H9 (cell line): ENCODE measurements around the gene SNPH. TPM values are rescaled to one million over a fixed set of nuclear protein-coding genes. Genes with fewer than 3 reads are reported as not detected.
"Not testable (repeated sequence)": the region's sequence is repeated elsewhere in the genome, so short reads cannot be mapped to it uniquely, and the experiment has no call there.

Experiments used
- DNase-seq: peaks from one replicate; pipeline ENCODE4 v3.0.0-alpha.2; 2017
- H2AFZ ChIP-seq: one replicate; pipeline ENCODE4 v1.6.1; 2013; ENCODE audit warnings: mild to moderate bottlenecking, low read length, control low read depth, moderate library complexity
- H2AK5ac ChIP-seq: 2 replicates; pipeline ENCODE4 v1.6.1; 2013; ENCODE audit warnings: low read length, control low read depth, mixed read lengths; ENCODE audit not compliant: insufficient read length
- H2BK120ac ChIP-seq: one replicate; pipeline ENCODE4 v1.6.1; 2013; ENCODE audit warnings: low read depth, mild to moderate bottlenecking, low read length, control low read depth, inconsistent platforms; ENCODE audit not compliant: poor library complexity, severe bottlenecking
- H2BK12ac ChIP-seq: 2 replicates; pipeline ENCODE4 v1.6.1; 2013; ENCODE audit warnings: low read length, control low read depth, mixed read lengths, low read depth; ENCODE audit not compliant: insufficient read length
- H2BK15ac ChIP-seq: 2 replicates; pipeline ENCODE4 v1.6.1; 2013; ENCODE audit warnings: low read depth, low read length, control low read depth
- H2BK20ac ChIP-seq: one replicate; pipeline ENCODE4 v1.6.1; 2013; ENCODE audit warnings: low read depth, mild to moderate bottlenecking, low read length, control low read depth, inconsistent platforms; ENCODE audit not compliant: poor library complexity, severe bottlenecking
- H2BK5ac ChIP-seq: 2 replicates; pipeline ENCODE4 v1.6.1; 2013; ENCODE audit warnings: low read length, control low read depth, mixed read lengths; ENCODE audit not compliant: insufficient read length
- H3K14ac ChIP-seq: 2 replicates; pipeline ENCODE4 v1.6.1; 2013; ENCODE audit warnings: low read length, control low read depth; ENCODE audit not compliant: insufficient read depth
- H3K18ac ChIP-seq: 2 replicates; pipeline ENCODE4 v1.6.1; 2013; ENCODE audit warnings: low read depth, mild to moderate bottlenecking, mixed read lengths, low read length, control low read depth; ENCODE audit not compliant: insufficient read length
- H3K23ac ChIP-seq: 2 replicates; pipeline ENCODE4 v1.6.1; 2013; ENCODE audit warnings: low read length, control low read depth, mixed read lengths, low read depth; ENCODE audit not compliant: insufficient read length
- H3K23me2 ChIP-seq: 2 replicates; pipeline ENCODE4 v1.6.1; 2013; ENCODE audit warnings: low read depth, mild to moderate bottlenecking, mixed read lengths, low read length, control low read depth; ENCODE audit not compliant: insufficient read length, poor library complexity, severe bottlenecking
- H3K27ac ChIP-seq: 2 replicates; pipeline ENCODE4 v1.5.1; 2013; ENCODE audit warnings: low read length, control low read depth, mixed read lengths, low read depth; ENCODE audit not compliant: insufficient read length
- H3K27me3 ChIP-seq: 2 replicates; pipeline ENCODE4 v1.6.1; 2013; ENCODE audit warnings: low read length, control low read depth, inconsistent platforms; ENCODE audit not compliant: insufficient read depth
- H3K4ac ChIP-seq: 2 replicates; pipeline ENCODE4 v1.6.1; 2013; ENCODE audit warnings: low read depth, mild to moderate bottlenecking, control low read depth, inconsistent platforms, low read length, moderate library complexity
- H3K4me1 ChIP-seq: 2 replicates; pipeline ENCODE4 v1.6.1; 2013; ENCODE audit warnings: low read length, control low read depth, inconsistent platforms; ENCODE audit not compliant: insufficient read depth
- H3K4me2 ChIP-seq: 2 replicates; pipeline ENCODE4 v1.6.1; 2013; ENCODE audit warnings: low read length, control low read depth, mixed read lengths; ENCODE audit not compliant: insufficient read length, insufficient read depth
- H3K56ac ChIP-seq: 2 replicates; pipeline ENCODE4 v1.6.1; 2013; ENCODE audit warnings: low read depth, mild to moderate bottlenecking, mixed read lengths, low read length, control low read depth; ENCODE audit not compliant: insufficient read length
- H3K79me1 ChIP-seq: 2 replicates; pipeline ENCODE4 v1.6.1; 2013; ENCODE audit warnings: low read depth, mild to moderate bottlenecking, moderate library complexity, low read length, control low read depth, inconsistent platforms; ENCODE audit not compliant: insufficient read depth, poor library complexity, severe bottlenecking
- H3K79me2 ChIP-seq: 2 replicates; pipeline ENCODE4 v1.6.1; 2013; ENCODE audit warnings: low read length, control low read depth, inconsistent platforms; ENCODE audit not compliant: insufficient read depth
- H3K9ac ChIP-seq: 2 replicates; pipeline ENCODE4 v1.6.1; 2013; ENCODE audit warnings: low read length, control low read depth, mixed read lengths; ENCODE audit not compliant: insufficient read length; ENCODE audit errors: extremely low read depth
- H3K9me3 ChIP-seq: one replicate; pipeline ENCODE4 v1.6.1; 2013; ENCODE audit warnings: low read depth, low read length, inconsistent platforms; ENCODE audit not compliant: control insufficient read depth
- H3T11ph ChIP-seq: one replicate; pipeline ENCODE4 v1.6.1; 2013; ENCODE audit warnings: mild to moderate bottlenecking, low read length, control low read depth, inconsistent platforms
- H4K20me1 ChIP-seq: one replicate; pipeline ENCODE4 v1.6.1; 2013; ENCODE audit not compliant: control insufficient read depth, insufficient read length, insufficient read depth
- H4K5ac ChIP-seq: 2 replicates; pipeline ENCODE4 v1.6.1; 2013; ENCODE audit warnings: low read depth, mild to moderate bottlenecking, mixed read lengths, low read length, control low read depth; ENCODE audit not compliant: insufficient read length
- H4K8ac ChIP-seq: replicated peaks from 2 replicates; pipeline ENCODE4 v1.6.1; 2013; ENCODE audit warnings: low read length, control low read depth, mixed read lengths, low read depth; ENCODE audit not compliant: insufficient read length
- H4K91ac ChIP-seq: 2 replicates; pipeline ENCODE4 v1.6.1; 2013; ENCODE audit warnings: low read depth, mild to moderate bottlenecking, moderate library complexity, mixed read lengths, low read length, control low read depth; ENCODE audit not compliant: insufficient read length
- H3K27ac Mint-ChIP-seq, 3 experiments: 2 replicates in 2 of 3; 3 replicates in 1 of 3; pipeline ENCODE4 v1.8.0; 2020 to 2021; ENCODE audit warnings: mixed read lengths in 3 of 3, mild to moderate bottlenecking in 1 of 3, moderate library complexity in 1 of 3
- H3K27me3 Mint-ChIP-seq: 2 replicates; pipeline ENCODE4 v1.8.0; 2021; ENCODE audit warnings: low read depth, mild to moderate bottlenecking, moderate library complexity, mixed read lengths
- H3K36me3 Mint-ChIP-seq, 3 experiments: 2 replicates in 2 of 3; 3 replicates in 1 of 3; pipeline ENCODE4 v1.8.0; 2020 to 2021; ENCODE audit warnings: low read depth in 3 of 3, mixed read lengths in 3 of 3; ENCODE audit not compliant: insufficient read depth in 1 of 3
- H3K4me1 Mint-ChIP-seq, 2 experiments: 2 replicates each; pipeline ENCODE4 v1.8.0; 2020; ENCODE audit warnings: mixed read lengths in 2 of 2
- H3K4me3 Mint-ChIP-seq, 2 experiments: 2 replicates in 1 of 2; 3 replicates in 1 of 2; pipeline ENCODE4 v1.8.0; 2020 to 2021; ENCODE audit warnings: mild to moderate bottlenecking in 2 of 2, mixed read lengths in 2 of 2, moderate library complexity in 1 of 2
- H3K9me3 Mint-ChIP-seq, 2 experiments: 2 replicates in 1 of 2; 3 replicates in 1 of 2; pipeline ENCODE4 v1.8.0; 2020; ENCODE audit warnings: mild to moderate bottlenecking in 2 of 2, mixed read lengths in 2 of 2, moderate library complexity in 1 of 2
- CTCF ChIP-seq: fragments of 200-600 bp; sonication (generic); conservative IDR thresholded peaks from 3 replicates; pipeline ENCODE4 v1.8.0; 2021; ENCODE audit warnings: antibody characterized with exemption, mild to moderate bottlenecking
- WGBS: extraction: QIAGEN DNeasy Blood & Tissue Kit; methylation state at CpG from one replicate; pipeline ENCODE4 v1.1.7; 2013; ENCODE audit warnings: missing lambda C conversion rate, low lambda C conversion rate, mixed read lengths; ENCODE audit not compliant: insufficient read length; ENCODE audit errors: extremely low coverage; 5-methylcytosine and 5-hydroxymethylcytosine counted together
- total RNA-seq: library from RNA; stranded (reverse); gene quantifications from 2 replicates; pipeline ENCODE4 v1.2.1, GENCODE V29; 2021

The SNPH gene
- total RNA-seq, 1 experiment from 2014 or later = 1.8 TPM

GRCh38 chr20:1343446-1344124 is 77.5 kb downstream of the SNPH start:
- H3K4me2 ChIP-seq, H3K27ac ChIP-seq, H3K14ac ChIP-seq, H4K91ac ChIP-seq, H3K79me2 ChIP-seq, H3K4me1 Mint-ChIP-seq, H3K4me3 Mint-ChIP-seq, H2BK5ac ChIP-seq, H2AK5ac ChIP-seq, H3K9ac ChIP-seq, H2BK120ac ChIP-seq, H3K18ac ChIP-seq, H4K8ac ChIP-seq, H4K5ac ChIP-seq, H2BK20ac ChIP-seq, H2BK12ac ChIP-seq, H3K56ac ChIP-seq, H4K20me1 ChIP-seq, H3K23me2 ChIP-seq, H3T11ph ChIP-seq, DNase-seq, H3K79me1 ChIP-seq, H2BK15ac ChIP-seq, H3K27me3 Mint-ChIP-seq, H3K27ac Mint-ChIP-seq, H3K23ac ChIP-seq, H3K4me1 ChIP-seq, H3K27me3 ChIP-seq, H2AFZ ChIP-seq, H3K9me3 ChIP-seq, H3K4ac ChIP-seq: not testable (repeated sequence)
- Mint-ChIP-seq H3K36me3 (peaks cover 0 to 17% (median 11%) of the 10 kb centered on the region in 3 experiments; a peak in 6 of 7 replicates), H3K9me3 (peaks cover 10 to 14% of the 10 kb centered on the region in 2 experiments)
- TF ChIP-seq CTCF = peak; percentile 51
- WGBS = no CpG with 5 or more reads among the region's 8 CpGs
